Neural cell (in vitro differentiated cells): ENCODE data around the gene PCIF1.

Source experiments
- CTCF ChIP-seq: fragments of 450-650 bp; IDR thresholded peaks from 2 replicates; pipeline ENCODE4 v1.5.1; 2014; ENCODE audit warnings: antibody characterized with exemption, mild to moderate bottlenecking, moderate library complexity; ENCODE audit not compliant: poor library complexity, severe bottlenecking
- EZH2 ChIP-seq: fragments of 200-600, 300-800 bp; shearing (Covaris generic), sonication (generic); IDR thresholded peaks from 2 replicates; pipeline ENCODE4 v1.6.1; 2014; ENCODE audit warnings: antibody characterized with exemption, low read length, borderline replicate concordance, mild to moderate bottlenecking; ENCODE audit not compliant: insufficient read depth, poor library complexity, severe bottlenecking
- POLR2AphosphoS5 ChIP-seq: IDR thresholded peaks from 2 replicates; pipeline ENCODE4 v1.6.1; 2012
- REST ChIP-seq: IDR thresholded peaks from 2 replicates; pipeline ENCODE4 v1.6.1; 2012; ENCODE audit warnings: borderline replicate concordance

- TF ChIP-seq CTCF: no peak
- no peak for TF ChIP-seq EZH2
- no peak for TF ChIP-seq POLR2AphosphoS5
- no peak for TF ChIP-seq REST
These were observed 37.2 kb upstream of the PCIF1 start for GRCh38 chr20:45897289-45897688.
